HG02840 (cell line): ENCODE data around the gene IL4I1.

Experiments
- ATAC-seq: cut with Tn5 transposase; IDR thresholded peaks from one replicate; pipeline ENCODE4 v1.9.1; 2021; ENCODE audit warnings: mild to moderate bottlenecking, moderate library complexity, moderate number of reproducible peaks; ENCODE audit not compliant: unreplicated experiment, low FRiP score

The IL4I1 gene

DNA sequence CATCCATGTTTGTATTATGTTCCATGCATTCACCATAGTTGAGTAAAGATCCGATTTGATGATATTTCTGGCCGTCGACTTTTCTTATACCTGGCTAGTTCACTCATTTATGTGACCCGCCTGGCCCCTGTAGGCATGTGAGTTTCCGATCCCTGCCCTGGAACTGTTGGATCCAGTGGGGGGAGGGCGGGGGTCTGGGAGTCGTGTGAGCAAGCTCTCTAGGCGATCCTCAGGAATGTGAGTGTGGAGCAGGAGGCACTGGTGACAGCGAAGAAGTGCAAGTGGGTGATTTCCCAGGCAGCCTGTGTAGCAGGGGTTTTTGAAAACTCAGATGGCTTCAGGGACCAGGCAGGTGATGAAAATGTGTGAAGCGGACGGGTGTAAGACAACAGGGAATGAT lies 56.4 kb downstream of the IL4I1 start:
- no peak for ATAC-seq

DNA sequence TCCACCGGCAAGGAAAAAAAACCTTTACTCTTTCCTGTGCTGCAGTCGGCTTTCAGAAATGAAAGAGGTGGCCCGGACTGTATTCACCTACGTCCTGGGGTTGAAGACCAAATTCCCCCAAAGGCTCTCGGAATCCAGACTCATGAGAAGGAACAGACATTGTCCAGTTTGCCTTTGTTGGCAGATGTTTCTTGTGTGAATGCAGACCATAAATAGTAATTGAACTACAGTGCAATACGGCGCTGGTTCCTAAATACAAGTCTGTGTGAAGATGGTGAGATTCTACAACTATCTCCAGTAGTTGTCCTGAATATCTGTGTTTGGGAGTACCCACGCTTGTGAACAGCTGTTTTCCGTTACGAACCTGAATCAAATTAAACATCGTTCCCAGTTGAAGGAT lies 57.0 kb downstream of the IL4I1 start:
- ATAC-seq = no peak
